Measurements from ENCODE around the gene IFI27L1. TPM values are rescaled to one million over a fixed set of nuclear protein-coding genes. Genes with fewer than 3 reads are reported as not detected.

IFI27L1 gene
- total RNA-seq, 1 donor from 2014 or later = 24.7 TPM

DNA sequence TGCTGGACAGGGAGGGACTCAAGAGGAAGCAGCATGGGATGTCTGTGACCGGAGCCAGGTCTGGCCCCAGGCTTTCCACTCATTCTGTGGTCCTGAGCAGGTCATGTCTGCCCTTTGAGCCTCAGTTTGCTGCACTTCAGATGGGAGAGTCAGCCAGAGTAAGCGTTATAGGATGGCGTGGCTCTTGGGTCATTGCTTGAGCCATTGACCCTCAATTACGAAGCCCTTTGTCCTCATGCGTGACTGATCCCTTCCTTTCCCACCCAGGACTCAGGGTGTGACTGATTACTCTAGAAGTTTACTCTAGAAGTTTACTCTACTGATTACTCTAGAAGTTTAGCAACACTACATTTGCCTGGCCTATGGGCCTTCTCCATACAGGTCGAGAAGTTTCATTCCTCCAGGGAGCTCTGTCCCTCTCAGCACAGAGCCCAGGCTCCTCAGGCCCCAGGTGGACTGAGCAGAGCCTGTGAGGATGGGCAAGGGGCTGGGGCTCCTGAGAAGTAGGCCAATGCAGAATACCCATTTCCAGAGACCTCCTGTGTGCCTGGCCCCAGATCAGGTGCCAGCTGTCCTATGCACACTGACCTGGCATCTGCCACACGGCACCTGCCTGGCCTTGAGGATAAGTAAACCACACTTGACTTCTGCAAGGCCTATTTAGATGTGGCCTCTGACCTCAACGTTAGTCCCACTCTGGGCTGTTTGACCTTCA, 21.8 kb downstream of the IFI27L1 start:
- no peak for DNase-seq (ENCODE audit: low read depth)
- TF ChIP-seq, protein P1, sequence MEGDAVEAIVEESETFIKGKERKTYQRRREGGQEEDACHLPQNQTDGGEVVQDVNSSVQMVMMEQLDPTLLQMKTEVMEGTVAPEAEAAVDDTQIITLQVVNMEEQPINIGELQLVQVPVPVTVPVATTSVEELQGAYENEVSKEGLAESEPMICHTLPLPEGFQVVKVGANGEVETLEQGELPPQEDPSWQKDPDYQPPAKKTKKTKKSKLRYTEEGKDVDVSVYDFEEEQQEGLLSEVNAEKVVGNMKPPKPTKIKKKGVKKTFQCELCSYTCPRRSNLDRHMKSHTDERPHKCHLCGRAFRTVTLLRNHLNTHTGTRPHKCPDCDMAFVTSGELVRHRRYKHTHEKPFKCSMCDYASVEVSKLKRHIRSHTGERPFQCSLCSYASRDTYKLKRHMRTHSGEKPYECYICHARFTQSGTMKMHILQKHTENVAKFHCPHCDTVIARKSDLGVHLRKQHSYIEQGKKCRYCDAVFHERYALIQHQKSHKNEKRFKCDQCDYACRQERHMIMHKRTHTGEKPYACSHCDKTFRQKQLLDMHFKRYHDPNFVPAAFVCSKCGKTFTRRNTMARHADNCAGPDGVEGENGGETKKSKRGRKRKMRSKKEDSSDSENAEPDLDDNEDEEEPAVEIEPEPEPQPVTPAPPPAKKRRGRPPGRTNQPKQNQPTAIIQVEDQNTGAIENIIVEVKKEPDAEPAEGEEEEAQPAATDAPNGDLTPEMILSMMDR (IDR thresholded peaks at IDR 0.05; ENCODE audit: insufficient read depth, low read length, poor library complexity, severe bottlenecking) = no peak
- Histone ChIP-seq H3K36me3 (ENCODE audit: control insufficient read depth, insufficient read depth, low read length) (no peaks in the 10 kb centered on the region), H3K4me3 (ENCODE audit: low read depth, low read length) (no peak overlapping the region), H3K27me3 (ENCODE audit: control insufficient read depth, insufficient read depth, low read length) (no peaks in the 10 kb centered on the region)

DNA sequence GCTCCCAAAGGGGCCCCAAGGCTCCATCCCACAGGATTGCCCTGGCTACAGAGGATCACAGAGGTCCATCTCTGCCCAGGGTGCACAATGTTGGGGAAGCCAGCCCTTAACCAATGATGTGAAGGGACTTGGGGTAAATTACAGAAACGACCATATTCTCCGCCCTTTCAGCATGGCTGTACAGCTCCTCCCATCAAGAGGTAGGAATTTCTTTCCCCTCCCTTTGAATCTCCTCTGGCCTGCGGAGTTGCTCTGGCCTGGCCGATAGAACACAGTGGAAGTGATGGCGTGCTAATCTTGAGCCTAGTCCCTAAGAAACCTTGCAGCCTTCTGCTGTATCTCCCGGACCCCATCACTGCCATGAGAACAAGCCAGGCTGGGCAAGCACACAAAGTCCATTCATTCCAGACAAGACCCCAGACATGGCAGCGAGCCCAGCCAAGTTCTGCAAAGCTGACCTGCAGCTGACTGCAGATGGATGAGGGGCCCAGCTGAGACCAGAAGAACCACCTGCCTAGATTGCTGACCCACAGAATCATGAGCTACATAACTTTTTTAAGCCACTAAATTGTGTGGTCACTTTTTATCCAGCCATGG, 22.5 kb downstream of the IFI27L1 start:
- no peaks in the 10 kb centered on the region for H3K27me3 ChIP-seq (ENCODE audit: control insufficient read depth, insufficient read depth, low read length)
- no peak for DNase-seq (ENCODE audit: low read depth)
- TF ChIP-seq, protein P1 (IDR thresholded peaks at IDR 0.05; ENCODE audit: insufficient read depth, low read length, poor library complexity, severe bottlenecking) = no peak
- no peaks in the 10 kb centered on the region for H3K36me3 ChIP-seq (ENCODE audit: control insufficient read depth, insufficient read depth, low read length)
- no peak overlapping the region for H3K4me3 ChIP-seq (ENCODE audit: low read depth, low read length)

DNA sequence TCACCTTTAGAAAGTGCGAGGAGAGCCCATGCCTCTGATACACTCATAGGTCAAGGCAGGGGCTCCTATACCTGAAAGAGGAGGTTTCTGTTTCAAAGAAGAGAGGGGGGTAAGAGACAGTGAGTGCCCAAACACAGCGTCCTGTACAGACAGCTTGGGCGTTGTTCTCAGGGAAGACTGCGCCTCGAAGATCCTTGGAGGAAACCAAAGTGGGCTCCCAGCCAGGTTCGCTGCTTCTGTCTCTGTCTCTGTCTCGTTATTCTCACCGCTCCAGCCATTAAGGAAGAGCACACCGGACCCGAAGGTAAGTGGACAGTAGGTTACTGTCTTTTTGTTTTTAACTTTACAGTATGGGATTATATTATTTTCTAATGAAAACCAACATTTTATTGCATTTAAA, 23.6 kb downstream of the IFI27L1 start:
- TF ChIP-seq, protein P1 (IDR thresholded peaks at IDR 0.05; ENCODE audit: insufficient read depth, low read length, poor library complexity, severe bottlenecking) = no peak
- Histone ChIP-seq H3K36me3 (ENCODE audit: control insufficient read depth, insufficient read depth, low read length) (no peaks in the 10 kb centered on the region), H3K27me3 (ENCODE audit: control insufficient read depth, insufficient read depth, low read length) (no peaks in the 10 kb centered on the region), H3K4me3 (ENCODE audit: low read depth, low read length) (no peak overlapping the region)
- DNase-seq (ENCODE audit: low read depth) = no peak

DNA sequence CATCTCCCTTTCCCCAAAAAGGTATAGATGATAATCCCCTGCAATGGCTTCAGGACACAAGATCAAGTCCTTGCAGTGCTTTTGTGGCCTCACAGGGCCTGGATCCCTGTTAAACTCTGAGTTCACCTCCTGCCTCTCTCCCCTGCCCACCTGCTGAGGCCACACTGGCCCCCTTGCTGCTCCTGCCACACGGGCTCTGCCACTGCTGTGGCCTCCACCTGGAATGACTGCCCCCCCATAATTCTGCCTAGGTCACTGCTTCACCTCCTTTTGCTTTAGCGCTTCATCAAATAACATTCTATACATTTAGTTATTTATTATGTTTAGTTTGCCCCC, 28.8 kb downstream of the IFI27L1 start:
- DNase-seq (ENCODE audit: low read depth) = no peak

DNA sequence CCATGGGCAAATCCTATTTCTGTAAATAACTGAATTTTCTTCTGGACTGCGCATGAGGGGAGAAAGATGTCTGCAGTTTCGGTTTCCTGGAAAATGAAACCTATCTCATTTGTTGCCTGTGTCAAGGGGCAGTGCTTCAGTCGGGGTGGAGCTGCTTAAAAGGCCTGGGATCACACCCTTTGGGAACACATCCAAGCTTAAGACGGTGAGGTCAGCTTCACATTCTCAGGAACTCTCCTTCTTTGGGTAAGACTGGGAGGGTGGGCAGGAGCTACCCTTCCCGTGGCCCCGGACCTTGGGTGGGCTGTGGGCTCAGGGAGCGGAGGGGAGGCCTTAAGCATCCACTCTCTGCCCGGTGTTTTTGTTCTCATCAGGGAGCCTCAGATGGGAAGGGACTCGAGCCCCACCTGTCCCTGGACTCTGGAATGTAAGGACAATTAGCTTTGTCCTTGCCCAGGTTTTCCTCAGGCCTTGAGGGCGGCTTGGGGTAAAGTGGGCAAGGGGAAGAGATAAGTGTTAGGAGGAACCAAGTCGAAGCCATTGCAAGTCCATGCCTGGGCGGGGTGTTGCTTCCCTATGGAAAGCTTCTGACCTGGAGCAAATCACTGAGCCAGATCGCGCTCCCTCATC, 29.6 kb downstream of the IFI27L1 start, which contains the start of gene IFI27:
Gene IFI27 (plus strand): TSS at position 185 of the 630 bp plus-strand sequence.
- Histone ChIP-seq H3K36me3 (ENCODE audit: control insufficient read depth, insufficient read depth, low read length) (no peaks in the 10 kb centered on the region), H3K4me3 (ENCODE audit: low read depth, low read length) (no peak within 1 kb of the TSS), H3K27me3 (ENCODE audit: control insufficient read depth, insufficient read depth, low read length) (no peaks in the 10 kb centered on the region)
- DNase-seq (ENCODE audit: low read depth) = no peak
- TF ChIP-seq, protein P1 (IDR thresholded peaks at IDR 0.05; ENCODE audit: insufficient read depth, low read length, poor library complexity, severe bottlenecking) = no peak

More for the DNA sequence above, 28.8 kb downstream of the IFI27L1 start:
- H3K4me3 ChIP-seq (ENCODE audit: low read depth, low read length) = no peak overlapping the region
- TF ChIP-seq, protein P1 (IDR thresholded peaks at IDR 0.05; ENCODE audit: insufficient read depth, low read length, poor library complexity, severe bottlenecking) = no peak
- H3K27me3 ChIP-seq (ENCODE audit: control insufficient read depth, insufficient read depth, low read length) = no peaks in the 10 kb centered on the region
- no peaks in the 10 kb centered on the region for H3K36me3 ChIP-seq (ENCODE audit: control insufficient read depth, insufficient read depth, low read length)
